GM23338 (cell line): ENCODE data around the gene BRD7. TPM values are rescaled to one million over a fixed set of nuclear protein-coding genes. Genes with fewer than 3 reads are reported as not detected.

ENCODE experiments used
- ATAC-seq: fragments of 200-7000 bp; cut with Tn5 transposase; 3 replicates; pipeline ENCODE4 v1.9.1; 2020
- DNase-seq: peaks from one replicate; pipeline ENCODE4 v3.0.0-alpha.2; 2015; ENCODE audit warnings: low spot score
- H2AFZ ChIP-seq: fragments of 200-600 bp; sonication (generic); 2 replicates; pipeline ENCODE4 v1.8.0; 2016; ENCODE audit warnings: antibody characterized with exemption, mild to moderate bottlenecking, moderate library complexity
- H3F3A ChIP-seq: fragments of 200-600 bp; sonication (generic); replicated peaks from 2 replicates; pipeline ENCODE4 v1.8.0; 2017; ENCODE audit warnings: antibody characterized with exemption, mixed run types, low read depth
- H3K27ac ChIP-seq: fragments of 200-600 bp; sonication (generic); 2 replicates; pipeline ENCODE4 v1.6.1; 2016; ENCODE audit warnings: low read depth
- H3K27me3 ChIP-seq: fragments of 200-600 bp; sonication (generic); 2 replicates; pipeline ENCODE4 v1.8.0; 2016; ENCODE audit warnings: mild to moderate bottlenecking, mixed run types, moderate library complexity; ENCODE audit not compliant: insufficient read depth
- H3K36me3 ChIP-seq: fragments of 200-600 bp; sonication (generic); 2 replicates; pipeline ENCODE4 v1.8.0; 2016; ENCODE audit warnings: mild to moderate bottlenecking; ENCODE audit not compliant: insufficient read depth
- H3K4me1 ChIP-seq: fragments of 200-600 bp; sonication (generic); 2 replicates; pipeline ENCODE4 v1.8.0; 2016; ENCODE audit warnings: mild to moderate bottlenecking, moderate library complexity; ENCODE audit not compliant: insufficient read depth
- H3K4me2 ChIP-seq: fragments of 200-600 bp; sonication (generic); 2 replicates; pipeline ENCODE4 v1.7.1; 2017; ENCODE audit warnings: mixed run types
- H3K4me3 ChIP-seq: fragments of 200-600 bp; sonication (generic); 2 replicates; pipeline ENCODE4 v1.6.1; 2016; ENCODE audit warnings: mixed run types
- H3K79me2 ChIP-seq: fragments of 200-600 bp; sonication (generic); replicated peaks from 2 replicates; pipeline ENCODE4 v1.8.0; 2017; ENCODE audit warnings: mild to moderate bottlenecking; ENCODE audit not compliant: insufficient read depth
- H3K9me2 ChIP-seq: fragments of 200-600 bp; sonication (generic); 2 replicates; pipeline ENCODE4 v1.8.0; 2017; ENCODE audit not compliant: insufficient read depth
- H4K20me1 ChIP-seq: fragments of 200-600 bp; sonication (generic); replicated peaks from 2 replicates; pipeline ENCODE4 v1.8.0; 2017; ENCODE audit warnings: mild to moderate bottlenecking; ENCODE audit not compliant: insufficient read depth
- H3K27ac Mint-ChIP-seq: 2 replicates; pipeline ENCODE4 v1.8.0; 2020; ENCODE audit warnings: inconsistent platforms, mild to moderate bottlenecking, moderate library complexity, mixed read lengths
- H3K27me3 Mint-ChIP-seq: 3 replicates; pipeline ENCODE4 v1.8.0; 2022; ENCODE audit warnings: low read depth, mild to moderate bottlenecking, moderate library complexity, mixed read lengths, inconsistent platforms; ENCODE audit not compliant: insufficient read depth, poor library complexity
- H3K36me3 Mint-ChIP-seq: 3 replicates; pipeline ENCODE4 v1.8.0; 2021; ENCODE audit warnings: low read depth, mild to moderate bottlenecking, inconsistent platforms, moderate library complexity, mixed read lengths
- H3K4me1 Mint-ChIP-seq: 3 replicates; pipeline ENCODE4 v1.8.0; 2020; ENCODE audit warnings: mild to moderate bottlenecking, inconsistent platforms, mixed read lengths
- H3K4me3 Mint-ChIP-seq: 3 replicates; pipeline ENCODE4 v1.8.0; 2021; ENCODE audit warnings: moderate library complexity, mild to moderate bottlenecking, inconsistent platforms, mixed read lengths
- H3K9me3 Mint-ChIP-seq: 3 replicates; pipeline ENCODE4 v1.8.0; 2020; ENCODE audit warnings: moderate library complexity, mild to moderate bottlenecking, inconsistent platforms, mixed read lengths
- CREB1 ChIP-seq: fragments of 250-450 bp; sonication (Bioruptor Pico); IDR thresholded peaks from 2 replicates; pipeline ENCODE4 v1.5.0; 2020; ENCODE audit warnings: low read depth, mild to moderate bottlenecking, moderate library complexity
- CTCF ChIP-seq, 2 experiments: fragments of 200-600 bp in 1 of 2; sonication (generic) in 1 of 2; conservative IDR thresholded peaks; 2 replicates each; pipeline versions ENCODE4 v1.5.1 to v1.6.1; 2016 to 2017; ENCODE audit warnings: antibody characterized with exemption in 2 of 2, low read depth in 2 of 2, mild to moderate bottlenecking in 2 of 2, moderate library complexity in 1 of 2
- ETS1 ChIP-seq: IDR thresholded peaks from 2 replicates; pipeline ENCODE4 v1.6.1; 2016; ENCODE audit warnings: antibody characterized with exemption
- EZH2 ChIP-seq: fragments of 200-600 bp; sonication (generic); IDR thresholded peaks from one replicate; pipeline ENCODE4 v1.8.0; 2017; ENCODE audit warnings: antibody characterized with exemption, mild to moderate bottlenecking, low read depth; ENCODE audit not compliant: unreplicated experiment
- EZH2phosphoT487 ChIP-seq: fragments of 200-600 bp; sonication (generic); IDR thresholded peaks from one replicate; pipeline ENCODE4 v1.8.1; 2018; ENCODE audit warnings: antibody characterized with exemption; ENCODE audit not compliant: unreplicated experiment
- JUNB ChIP-seq: IDR thresholded peaks from one replicate; pipeline ENCODE4 v1.6.1; 2016; ENCODE audit warnings: antibody characterized with exemption; ENCODE audit not compliant: unreplicated experiment
- NANOG ChIP-seq: IDR thresholded peaks from 2 replicates; pipeline ENCODE4 v1.6.1; 2016; ENCODE audit warnings: antibody characterized with exemption, borderline replicate concordance
- REST ChIP-seq: IDR thresholded peaks from one replicate; pipeline ENCODE4 v1.6.1; 2018; ENCODE audit warnings: antibody characterized with exemption; ENCODE audit not compliant: unreplicated experiment
- STAT1 ChIP-seq: IDR thresholded peaks from one replicate; pipeline ENCODE4 v1.6.1; 2016; ENCODE audit warnings: antibody characterized with exemption; ENCODE audit not compliant: unreplicated experiment
- polyA plus RNA-seq: library from polyadenylated mRNA; unstranded; fragments of >200 nt; fragmentation: Nextera tagmentation; extraction: Ambion mirVana; gene quantifications from 2 replicates; pipeline ENCODE4 v1.2.1, GENCODE V29; 2016
- total RNA-seq: library from RNA; depleted of rRNA; stranded (reverse); fragments of >200 nt; shearing (Covaris generic); gene quantifications from 2 replicates; pipeline ENCODE4 v1.2.3, GENCODE V29; 2014

BRD7 gene
- total and polyA plus RNA-seq, 2 experiments from 2014 or later = 93.0 to 149 TPM

- ATAC-seq (no peak), DNase-seq (no peak)
- Histone ChIP-seq H2AFZ (no peak overlapping the region), H4K20me1 (no peaks in the 10 kb centered on the region), H3K9me2 (no peaks in the 10 kb centered on the region), H3F3A (no peaks in the 10 kb centered on the region), H3K4me1 (peaks cover 7% of the 10 kb centered on the region; the same call in 1 of the 2 replicates), H3K27ac (no peak overlapping the region), H3K79me2 (no peaks in the 10 kb centered on the region), H3K27me3 (no peaks in the 10 kb centered on the region), H3K36me3 (no peaks in the 10 kb centered on the region), H3K4me2 (no peak overlapping the region), H3K4me3 (no peak overlapping the region)
- TF ChIP-seq CREB1 (CRISPR knock-in tag) (no peak), NANOG (no peak), ETS1 (no peak)
- Mint-ChIP-seq H3K36me3 (no peaks in the 10 kb centered on the region), H3K27me3 (peaks cover 9% of the 10 kb centered on the region), H3K4me3 (no peak overlapping the region), H3K4me1 (peaks cover 7% of the 10 kb centered on the region), H3K27ac (no peak overlapping the region), H3K9me3 (no peaks in the 10 kb centered on the region)
These were observed 98.2 kb downstream of the BRD7 start for GRCh38 chr16:50270510-50271147.

GRCh38 chr16:50269769-50270509, 98.8 kb downstream of the BRD7 start:
- Histone ChIP-seq H3F3A (no peaks in the 10 kb centered on the region), H3K27me3 (no peaks in the 10 kb centered on the region), H3K79me2 (no peaks in the 10 kb centered on the region), H3K27ac (no peak overlapping the region), H3K9me2 (no peaks in the 10 kb centered on the region), H3K4me2 (no peak overlapping the region), H4K20me1 (no peaks in the 10 kb centered on the region), H3K4me1 (peaks cover 7% of the 10 kb centered on the region; the same call in 1 of the 2 replicates), H3K36me3 (no peaks in the 10 kb centered on the region), H3K4me3 (no peak overlapping the region), H2AFZ (no peak overlapping the region)
- no peak overlapping the region for H3K4me3 Mint-ChIP-seq
- H3K36me3 Mint-ChIP-seq = no peaks in the 10 kb centered on the region
- ATAC-seq (no peak), DNase-seq (no peak)
- no peaks in the 10 kb centered on the region for H3K9me3 Mint-ChIP-seq
- peaks cover 9% of the 10 kb centered on the region for H3K27me3 Mint-ChIP-seq
- peaks cover 12% of the 10 kb centered on the region for H3K4me1 Mint-ChIP-seq
- H3K27ac Mint-ChIP-seq = no peak overlapping the region
- TF ChIP-seq REST = no peak
- no peak for TF ChIP-seq EZH2
- no peak for TF ChIP-seq JUNB
- TF ChIP-seq EZH2phosphoT487 = no peak
- no peak for TF ChIP-seq CTCF (conservative IDR thresholded peaks at IDR 0.05; ENCODE audit: low read depth in 2 of 2)
- no peak for TF ChIP-seq NANOG
- TF ChIP-seq STAT1 = no peak
- TF ChIP-seq CREB1 (CRISPR knock-in tag) = no peak
